HCT116 (cell line): Measurements from ENCODE around the gene PTCH2. TPM values are rescaled to one million over a fixed set of nuclear protein-coding genes. Genes with fewer than 3 reads are reported as not detected.

Experiments
- ATAC-seq: fragments of 200-7000 bp; cut with Tn5 transposase; 2 replicates; pipeline ENCODE4 v1.9.1; 2020; ENCODE audit warnings: mild to moderate bottlenecking, moderate library complexity
- BruUV-seq: library from RNA; stranded (reverse); fragments of 400-500 nt; replicated peaks from 2 replicates; lab custom pipeline; 2021; lab: Mats Ljungman, UMichigan
- CTCF ChIA-PET: fragments of 300-600 bp; sonication (Branson Sonifier 250); formaldehyde crosslinking; loops from one replicate; lab custom pipeline; 2021; ENCODE audit warnings: antibody characterized with exemption; lab: Charles Lee
- POLR2A ChIA-PET: fragments of 300-600, 350-600 bp; sonication (Branson Sonifier 250); formaldehyde crosslinking; loops from one replicate; lab custom pipeline; 2021; ENCODE audit warnings: antibody characterized with exemption; lab: Charles Lee
- RAD21 ChIA-PET, 2 experiments: fragments of 300-600 bp; sonication (Branson Sonifier 250); formaldehyde crosslinking; loops; one replicate each; lab custom pipeline; 2023; ENCODE audit warnings: low total read pairs in 2 of 2; ENCODE audit not compliant: uncharacterized antibody in 2 of 2, unreplicated experiment in 2 of 2, low non-redundant PET in 1 of 2; lab: Charles Lee
- DNase-seq: peaks from one replicate; pipeline ENCODE4 v3.0.0-alpha.2; 2010; ENCODE audit warnings: low read depth, low spot score
- H2AFZ ChIP-seq: fragments of 200-600 bp; shearing (Covaris generic), sonication (generic); 2 replicates; pipeline ENCODE4 v1.6.1; 2017; ENCODE audit warnings: low read depth, mixed run types, mixed read lengths, antibody characterized with exemption, low read length; ENCODE audit not compliant: poor library complexity, severe bottlenecking
- H3K27ac ChIP-seq: 2 replicates; pipeline ENCODE4 v1.5.1; 2012; ENCODE audit warnings: low read depth, low read length
- H3K27me3 ChIP-seq: fragments of 200-600 bp; sonication (generic); 2 replicates; pipeline ENCODE4 v1.6.1; 2016; ENCODE audit warnings: mixed run types, low read length, mixed read lengths; ENCODE audit not compliant: insufficient read depth
- H3K36me3 ChIP-seq, 2 experiments: fragments of 200-500 bp in 1 of 2; fragments of 200-600 bp in 1 of 2; sonication (Bioruptor generic) in 1 of 2; sonication (generic) in 1 of 2; 2 replicates each; pipeline versions ENCODE4 v1.5.1 to v1.6.1; 2014 to 2016; ENCODE audit warnings: low read length in 2 of 2, inconsistent platforms in 1 of 2, mixed read lengths in 1 of 2, mixed run types in 1 of 2; ENCODE audit not compliant: insufficient read depth in 2 of 2, control insufficient read depth in 1 of 2
- H3K4me1 ChIP-seq, 2 experiments: fragments of 200-600 bp in 1 of 2; sonication (generic) in 1 of 2; 2 replicates each; pipeline versions ENCODE4 v1.5.1 to v1.6.1; 2012 to 2017; ENCODE audit warnings: low read length in 2 of 2, inconsistent platforms in 1 of 2, mild to moderate bottlenecking in 1 of 2, mixed read lengths in 1 of 2, mixed run types in 1 of 2, moderate library complexity in 1 of 2; ENCODE audit not compliant: insufficient read depth in 2 of 2, control insufficient read depth in 1 of 2
- H3K4me2 ChIP-seq: fragments of 200-600 bp; sonication (generic); 2 replicates; pipeline ENCODE4 v1.6.1; 2017; ENCODE audit warnings: mixed run types, low read length, mixed read lengths
- H3K4me3 ChIP-seq, 2 experiments: fragments of 200-600 bp in 1 of 2; sonication (generic) in 1 of 2; replicated peaks in 1 of 2; 2 replicates each; pipeline ENCODE4 v1.5.1; 2011 to 2016; ENCODE audit warnings: low read length in 2 of 2, control low read depth in 1 of 2, low read depth in 1 of 2, mild to moderate bottlenecking in 1 of 2, mixed read lengths in 1 of 2, mixed run types in 1 of 2
- H3K79me2 ChIP-seq: fragments of 200-600 bp; sonication (generic); 2 replicates; pipeline ENCODE4 v1.6.1; 2017; ENCODE audit warnings: mild to moderate bottlenecking, mixed run types, low read length, moderate library complexity, mixed read lengths; ENCODE audit not compliant: insufficient read depth
- H3K9ac ChIP-seq: fragments of 200-600 bp; sonication (generic); 2 replicates; pipeline ENCODE4 v1.6.1; 2016; ENCODE audit warnings: low read length, mixed read lengths
- H3K9me2 ChIP-seq: fragments of 200-600 bp; sonication (generic), shearing (Covaris generic); 2 replicates; pipeline ENCODE4 v1.6.1; 2017; ENCODE audit warnings: mixed run types, mild to moderate bottlenecking, moderate library complexity; ENCODE audit not compliant: insufficient read depth
- H3K9me3 ChIP-seq, 2 experiments: fragments of 200-500 bp in 1 of 2; fragments of 200-600 bp in 1 of 2; sonication (Bioruptor generic) in 1 of 2; sonication (generic) in 1 of 2; 2 replicates each; pipeline ENCODE4 v1.6.1; 2014 to 2017; ENCODE audit warnings: low read length in 2 of 2, mixed read lengths in 2 of 2, inconsistent platforms in 1 of 2, low read depth in 1 of 2, mild to moderate bottlenecking in 1 of 2, mixed run types in 1 of 2, moderate library complexity in 1 of 2; ENCODE audit not compliant: control insufficient read depth in 1 of 2, insufficient read depth in 1 of 2
- H4K20me1 ChIP-seq: fragments of 200-600 bp; sonication (generic), shearing (Covaris generic); 2 replicates; pipeline ENCODE4 v1.6.1; 2017; ENCODE audit warnings: mixed run types, mild to moderate bottlenecking, moderate library complexity; ENCODE audit not compliant: insufficient read depth
- POLR2AphosphoS5 ChIP-seq: IDR thresholded peaks from 2 replicates; pipeline ENCODE4 v1.6.1; 2011; ENCODE audit warnings: mild to moderate bottlenecking, low read depth, low read length, moderate library complexity
- intact Hi-C: fragments of 100-400 bp; cut with micrococcal nuclease; formaldehyde crosslinking; loops from 2 replicates; pipeline ENCODE4 v1.10.0; 2022
- total RNA-seq: library from RNA; stranded (reverse); gene quantifications from one replicate; pipeline ENCODE4 v1.2.1, GENCODE V29; 2021; ENCODE audit not compliant: unreplicated experiment
- TF ChIP-seq, protein P1 (sequence below): IDR thresholded peaks from 2 replicates; pipeline ENCODE4 v1.6.1; 2011; ENCODE audit warnings: mild to moderate bottlenecking, low read length, moderate library complexity; ENCODE audit not compliant: insufficient replicate concordance; ENCODE audit errors: extremely low read depth
- TF ChIP-seq, protein P2 (sequence below), 3 experiments: fragments of 200-600 bp in 1 of 3; sonication (generic) in 1 of 3; IDR thresholded peaks in 2 of 3; conservative IDR thresholded peaks in 1 of 3; 2 replicates each; pipeline ENCODE4 v1.5.1; 2012 to 2017; ENCODE audit warnings: low read depth in 2 of 3, low read length in 2 of 3, antibody characterized with exemption in 1 of 3, borderline replicate concordance in 1 of 3, control low read depth in 1 of 3, mild to moderate bottlenecking in 1 of 3, mixed read lengths in 1 of 3, mixed run types in 1 of 3, moderate library complexity in 1 of 3; ENCODE audit not compliant: insufficient read depth in 1 of 3
- TF ChIP-seq, protein P3 (sequence below): IDR thresholded peaks from 2 replicates; pipeline ENCODE4 v1.6.1; 2012

Gene PTCH2
- total RNA-seq, 1 experiment from 2014 or later, result 1.3 TPM

DNA sequence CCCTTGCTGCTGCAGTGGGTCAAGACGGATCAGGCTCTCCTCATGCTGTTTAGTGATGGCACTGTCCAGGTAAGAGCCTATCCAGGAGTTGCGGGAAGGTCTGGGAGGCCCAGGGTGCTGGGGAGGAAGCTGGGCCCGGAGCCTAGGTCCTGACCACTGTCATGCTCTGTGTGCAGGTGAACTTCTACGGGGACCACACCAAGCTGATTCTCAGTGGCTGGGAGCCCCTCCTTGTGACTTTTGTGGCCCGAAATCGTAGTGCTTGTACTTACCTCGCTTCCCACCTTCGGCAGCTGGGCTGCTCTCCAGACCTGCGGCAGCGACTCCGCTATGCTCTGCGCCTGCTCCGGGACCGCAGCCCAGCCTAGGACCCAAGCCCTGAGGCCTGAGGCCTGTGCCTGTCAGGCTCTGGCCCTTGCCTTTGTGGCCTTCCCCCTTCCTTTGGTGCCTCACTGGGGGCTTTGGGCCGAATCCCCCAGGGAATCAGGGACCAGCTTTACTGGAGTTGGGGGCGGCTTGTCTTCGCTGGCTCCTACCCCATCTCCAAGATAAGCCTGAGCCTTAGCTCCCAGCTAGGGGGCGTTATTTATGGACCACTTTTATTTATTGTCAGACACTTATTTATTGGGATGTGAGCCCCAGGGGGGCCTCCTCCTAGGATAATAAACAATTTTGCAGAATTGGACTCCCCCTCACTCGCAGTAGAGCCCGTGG is 37.6 kb downstream of the PTCH2 start:
- H3K9ac ChIP-seq, result peak overlapping the region; percentile 73
- no peak overlapping the region for H3K4me3 ChIP-seq
- H3K4me2 ChIP-seq, result peak overlapping the region; percentile 68
- CTCF ChIA-PET, result no interaction called here
- intact Hi-C loops, result no loop called here
- H3K36me3 ChIP-seq, result peaks cover 3 to 46% of the 10 kb centered on the region in 2 experiments; a peak in 3 of 4 replicates
- ATAC-seq (no peak), DNase-seq (no peak)
- H3K27me3 ChIP-seq, result no peaks in the 10 kb centered on the region
- peaks cover 49% of the 10 kb centered on the region for H3K79me2 ChIP-seq
- no peaks in the 10 kb centered on the region for H4K20me1 ChIP-seq
- BruUV-seq, result no TSS peak
- peak overlapping the region; percentile 98 for H3K27ac ChIP-seq
- H3K9me3 ChIP-seq, result no peaks in the 10 kb centered on the region
- TF ChIP-seq, protein P1, sequence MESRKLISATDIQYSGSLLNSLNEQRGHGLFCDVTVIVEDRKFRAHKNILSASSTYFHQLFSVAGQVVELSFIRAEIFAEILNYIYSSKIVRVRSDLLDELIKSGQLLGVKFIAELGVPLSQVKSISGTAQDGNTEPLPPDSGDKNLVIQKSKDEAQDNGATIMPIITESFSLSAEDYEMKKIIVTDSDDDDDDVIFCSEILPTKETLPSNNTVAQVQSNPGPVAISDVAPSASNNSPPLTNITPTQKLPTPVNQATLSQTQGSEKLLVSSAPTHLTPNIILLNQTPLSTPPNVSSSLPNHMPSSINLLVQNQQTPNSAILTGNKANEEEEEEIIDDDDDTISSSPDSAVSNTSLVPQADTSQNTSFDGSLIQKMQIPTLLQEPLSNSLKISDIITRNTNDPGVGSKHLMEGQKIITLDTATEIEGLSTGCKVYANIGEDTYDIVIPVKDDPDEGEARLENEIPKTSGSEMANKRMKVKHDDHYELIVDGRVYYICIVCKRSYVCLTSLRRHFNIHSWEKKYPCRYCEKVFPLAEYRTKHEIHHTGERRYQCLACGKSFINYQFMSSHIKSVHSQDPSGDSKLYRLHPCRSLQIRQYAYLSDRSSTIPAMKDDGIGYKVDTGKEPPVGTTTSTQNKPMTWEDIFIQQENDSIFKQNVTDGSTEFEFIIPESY, result no peak
- TF ChIP-seq, protein P2, sequence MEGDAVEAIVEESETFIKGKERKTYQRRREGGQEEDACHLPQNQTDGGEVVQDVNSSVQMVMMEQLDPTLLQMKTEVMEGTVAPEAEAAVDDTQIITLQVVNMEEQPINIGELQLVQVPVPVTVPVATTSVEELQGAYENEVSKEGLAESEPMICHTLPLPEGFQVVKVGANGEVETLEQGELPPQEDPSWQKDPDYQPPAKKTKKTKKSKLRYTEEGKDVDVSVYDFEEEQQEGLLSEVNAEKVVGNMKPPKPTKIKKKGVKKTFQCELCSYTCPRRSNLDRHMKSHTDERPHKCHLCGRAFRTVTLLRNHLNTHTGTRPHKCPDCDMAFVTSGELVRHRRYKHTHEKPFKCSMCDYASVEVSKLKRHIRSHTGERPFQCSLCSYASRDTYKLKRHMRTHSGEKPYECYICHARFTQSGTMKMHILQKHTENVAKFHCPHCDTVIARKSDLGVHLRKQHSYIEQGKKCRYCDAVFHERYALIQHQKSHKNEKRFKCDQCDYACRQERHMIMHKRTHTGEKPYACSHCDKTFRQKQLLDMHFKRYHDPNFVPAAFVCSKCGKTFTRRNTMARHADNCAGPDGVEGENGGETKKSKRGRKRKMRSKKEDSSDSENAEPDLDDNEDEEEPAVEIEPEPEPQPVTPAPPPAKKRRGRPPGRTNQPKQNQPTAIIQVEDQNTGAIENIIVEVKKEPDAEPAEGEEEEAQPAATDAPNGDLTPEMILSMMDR (IDR thresholded peaks at IDR 0.05 in 2 of 3, conservative IDR thresholded peaks at IDR 0.05 in 1 of 3; ENCODE audit: borderline replicate concordance in 1 of 3, insufficient read depth in 1 of 3, low read depth in 2 of 3, low read length in 2 of 3), result peak in 1 of 3 experiments; percentile 24; a peak in 1 of 6 replicates
- TF ChIP-seq, protein P3, sequence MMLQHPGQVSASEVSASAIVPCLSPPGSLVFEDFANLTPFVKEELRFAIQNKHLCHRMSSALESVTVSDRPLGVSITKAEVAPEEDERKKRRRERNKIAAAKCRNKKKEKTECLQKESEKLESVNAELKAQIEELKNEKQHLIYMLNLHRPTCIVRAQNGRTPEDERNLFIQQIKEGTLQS, result no peak
- peak; percentile 47 for TF ChIP-seq POLR2AphosphoS5
- TF ChIP-seq, all 23 proteins: peak for 2
- peaks cover 50 to 96% of the 10 kb centered on the region in 2 experiments for H3K4me1 ChIP-seq
- RAD21 ChIA-PET, result no interaction called here
- no peak overlapping the region for H2AFZ ChIP-seq
- POLR2A ChIA-PET, result interaction anchor here (0.5 to 8.0 kb wide), 6 partner anchors 12 to 716 kb away, joined by 3 to 200 read pairs (median 6); partner anchors contain the start of genes PRDX1 and RNU5D-1
- no peaks in the 10 kb centered on the region for H3K9me2 ChIP-seq
